Ishikawa (cell line): ENCODE data around the gene NMU.

Source experiments
- RAD21 ChIP-seq: IDR thresholded peaks from 2 replicates; pipeline ENCODE4 v1.6.1; 2012; ENCODE audit warnings: low read depth
- TCF12 ChIP-seq: IDR thresholded peaks from 2 replicates; pipeline ENCODE4 v1.6.1; 2012; ENCODE audit warnings: low read depth
- YY1 ChIP-seq: IDR thresholded peaks from 2 replicates; pipeline ENCODE4 v1.6.1; 2012; ENCODE audit warnings: low read depth

- no peak for TF ChIP-seq RAD21
- TF ChIP-seq YY1 = no peak
- no peak for TF ChIP-seq TCF12
Observed at GRCh38 chr4:55681430-55681829, 45.3 kb upstream of the NMU start.
